HepG2 (cell line): ENCODE results near the gene UBC. TPM values are rescaled to one million over a fixed set of nuclear protein-coding genes. Genes with fewer than 3 reads are reported as not detected.

Source experiments
- ADNP ChIP-seq: sonication (generic); formaldehyde crosslinking; IDR thresholded peaks from 2 replicates; pipeline ENCODE4 v1.4.0; 2020; ENCODE audit warnings: missing genetic modification reagents
- ATF7 ChIP-seq, 2 experiments: fragments of 450-650 bp in 1 of 2; sonication (generic) in 1 of 2; formaldehyde crosslinking in 1 of 2; IDR thresholded peaks; 2 replicates each; pipeline versions ENCODE4 v1.4.0 to v1.6.1; 2016 to 2020; ENCODE audit warnings: antibody characterized with exemption in 1 of 2, mild to moderate bottlenecking in 1 of 2, missing genetic modification reagents in 1 of 2
- KLF12 ChIP-seq: sonication (generic); formaldehyde crosslinking; IDR thresholded peaks from 2 replicates; pipeline ENCODE4 v1.4.0; 2020; ENCODE audit warnings: missing genetic modification reagents, borderline replicate concordance
- NFKB2 ChIP-seq: sonication (generic); formaldehyde crosslinking; IDR thresholded peaks from 2 replicates; pipeline ENCODE4 v1.4.0; 2020; ENCODE audit warnings: missing genetic modification reagents, borderline replicate concordance
- SMAD9 ChIP-seq: sonication (generic); formaldehyde crosslinking; IDR thresholded peaks from 2 replicates; pipeline ENCODE4 v1.5.1; 2020; ENCODE audit warnings: mild to moderate bottlenecking, missing genetic modification reagents
- TBL1XR1 ChIP-seq: fragments of 150-350 bp; IDR thresholded peaks from 2 replicates; pipeline ENCODE4 v1.6.1; 2014; ENCODE audit warnings: borderline replicate concordance, low read length; ENCODE audit not compliant: partially characterized antibody
- TCF12 ChIP-seq, 2 experiments: fragments of 450-650 bp in 1 of 2; sonication (generic) in 1 of 2; formaldehyde crosslinking in 1 of 2; IDR thresholded peaks; 2 replicates each; pipeline versions ENCODE4 v1.6.1 to v1.8.0; 2017 to 2022; ENCODE audit warnings: antibody characterized with exemption in 1 of 2, mild to moderate bottlenecking in 1 of 2, missing genetic modification reagents in 1 of 2, moderate library complexity in 1 of 2
- ZNF160 ChIP-seq: sonication (generic); formaldehyde crosslinking; IDR thresholded peaks from 2 replicates; pipeline ENCODE4 v1.8.0; 2022; ENCODE audit warnings: mild to moderate bottlenecking, inconsistent platforms, missing genetic modification reagents
- ZNF20 ChIP-seq: sonication (generic); formaldehyde crosslinking; IDR thresholded peaks from 2 replicates; pipeline ENCODE4 v1.4.0; 2020; ENCODE audit warnings: mild to moderate bottlenecking, moderate library complexity, missing genetic modification reagents
- ZNF281 ChIP-seq: sonication (generic); formaldehyde crosslinking; IDR thresholded peaks from 2 replicates; pipeline ENCODE4 v1.4.0; 2020; ENCODE audit warnings: missing genetic modification reagents, borderline replicate concordance
- ZNF337 ChIP-seq: sonication (generic); formaldehyde crosslinking; IDR thresholded peaks from 2 replicates; pipeline ENCODE4 v1.5.1; 2020; ENCODE audit warnings: missing genetic modification reagents, low read depth, mild to moderate bottlenecking, borderline replicate concordance
- ZNF382 ChIP-seq: sonication (generic); formaldehyde crosslinking; IDR thresholded peaks from 2 replicates; pipeline ENCODE4 v1.5.0; 2020; ENCODE audit warnings: missing genetic modification reagents, mild to moderate bottlenecking, borderline replicate concordance
- ZNF547 ChIP-seq: sonication (generic); formaldehyde crosslinking; IDR thresholded peaks from 2 replicates; pipeline ENCODE4 v1.5.1; 2020; ENCODE audit warnings: mild to moderate bottlenecking, missing genetic modification reagents
- ZNF605 ChIP-seq: sonication (generic); formaldehyde crosslinking; IDR thresholded peaks from 2 replicates; pipeline ENCODE4 v1.8.0; 2022; ENCODE audit warnings: mild to moderate bottlenecking, missing genetic modification reagents
- ZNF644 ChIP-seq: IDR thresholded peaks from 2 replicates; pipeline ENCODE4 v1.6.1; 2016; ENCODE audit warnings: low read depth
- ZNF674 ChIP-seq: sonication (generic); formaldehyde crosslinking; IDR thresholded peaks from 2 replicates; pipeline ENCODE4 v1.5.0; 2020; ENCODE audit warnings: low read depth, mild to moderate bottlenecking, missing genetic modification reagents
- ZNF737 ChIP-seq: sonication (generic); formaldehyde crosslinking; IDR thresholded peaks from 2 replicates; pipeline ENCODE4 v1.5.0; 2020; ENCODE audit warnings: missing genetic modification reagents, mild to moderate bottlenecking, borderline replicate concordance
- polyA plus RNA-seq, 8 experiments: library from polyadenylated mRNA; depleted of rRNA in 3 of 8; stranded (reverse) in 7 of 8; unstranded in 1 of 8; fragments of >200 nt; fragmentation: Illumina TruSeq in 4 of 8; extraction: Trizol in 4 of 8; gene quantifications; 2 replicates each; pipeline versions ENCODE4 v1.2.1 to v1.2.3, GENCODE V29; 2011 to 2016; ENCODE audit warnings: low read depth in 4 of 8, missing spikeins in 1 of 8, mixed read lengths in 1 of 8; ENCODE audit not compliant: insufficient read depth in 1 of 8
- total RNA-seq, 5 experiments: library from RNA; depleted of rRNA; stranded (reverse); fragments of >200 nt; fragmentation: Illumina TruSeq; extraction: Trizol; gene quantifications; 2 replicates each; pipeline ENCODE4 v1.2.3, GENCODE V29; 2016; ENCODE audit warnings: low read depth in 1 of 5
- TF ChIP-seq, protein P1 (sequence below): sonication (generic); formaldehyde crosslinking; IDR thresholded peaks from 2 replicates; pipeline ENCODE4 v1.5.0; 2020; ENCODE audit warnings: missing genetic modification reagents
- TF ChIP-seq, protein P2 (sequence below): sonication (generic); formaldehyde crosslinking; IDR thresholded peaks from 2 replicates; pipeline ENCODE4 v1.4.0; 2020; ENCODE audit warnings: mild to moderate bottlenecking, missing genetic modification reagents
- TF ChIP-seq, protein P3 (sequence below): sonication (generic); formaldehyde crosslinking; IDR thresholded peaks from 2 replicates; pipeline ENCODE4 v1.4.0; 2020; ENCODE audit warnings: missing genetic modification reagents
- TF ChIP-seq, protein P4 (sequence below): sonication (generic); formaldehyde crosslinking; IDR thresholded peaks from 2 replicates; pipeline ENCODE4 v1.5.1; 2020; ENCODE audit warnings: missing genetic modification reagents, mild to moderate bottlenecking, borderline replicate concordance

Gene UBC
- total and polyA plus RNA-seq, 2 of the 13 experiments (the other 11 are each of a cell fraction or from before 2014, with no cell fraction given), result 805 to 1,432 TPM

DNA sequence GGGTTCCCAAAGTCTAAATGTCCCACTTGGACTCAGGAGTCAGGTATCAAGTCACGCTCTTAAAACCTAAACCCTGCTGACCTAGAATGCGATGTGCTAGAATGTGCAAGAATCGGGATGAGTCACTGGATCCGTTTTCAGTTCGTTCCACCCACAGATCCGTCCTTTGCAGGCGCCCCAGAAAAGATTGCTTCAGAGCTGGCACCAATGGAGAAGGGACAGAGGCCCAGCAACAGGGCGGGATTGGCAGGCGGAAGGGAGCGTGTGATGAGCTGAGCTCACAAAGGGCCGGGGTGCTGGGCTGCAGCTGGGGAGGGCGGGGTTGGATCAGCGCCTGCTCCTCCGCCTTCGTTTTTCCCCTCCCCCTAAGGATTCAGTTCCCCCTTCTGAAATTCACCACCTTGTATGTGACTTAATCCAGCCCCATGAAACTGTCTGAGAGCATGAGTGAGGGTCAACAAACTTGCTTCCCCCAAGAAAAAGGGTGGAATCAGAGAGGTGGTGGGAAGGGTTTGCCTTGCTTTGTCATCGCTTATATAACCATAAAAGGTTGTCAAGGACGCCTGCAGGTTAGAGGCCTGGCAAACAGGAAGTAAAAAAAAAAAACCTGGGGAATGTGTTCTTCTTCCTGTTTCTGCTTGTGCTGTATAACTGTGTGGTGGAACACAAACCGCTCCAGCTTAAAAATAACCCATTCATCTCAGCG, 2.8 kb upstream of the UBC start (continued):
- TF ChIP-seq KLF12 (CRISPR knock-in tag) (peak; percentile 90; the same call in 1 of the 2 replicates), ZNF382 (CRISPR knock-in tag) (no peak), ADNP (CRISPR knock-in tag) (no peak), TCF12 (IDR thresholded peaks at IDR 0.05) (no peak), TCF12 (CRISPR knock-in tag; IDR thresholded peaks at IDR 0.05) (no peak; the same call in 1 of the 2 replicates), ZNF337 (CRISPR knock-in tag) (no peak), ZNF674 (CRISPR knock-in tag) (no peak), NFKB2 (CRISPR knock-in tag) (no peak), ZNF605 (CRISPR knock-in tag) (peak; percentile 60; the same call in 1 of the 2 replicates), SMAD9 (CRISPR knock-in tag) (no peak; the same call in 1 of the 2 replicates), ZNF281 (peak; percentile 76; the same call in 1 of the 2 replicates), ZNF644 (CRISPR knock-in tag) (no peak), ZNF20 (0 out of 2 replicates have a peak, but pooled peaks have one; percentile 68), ATF7 (IDR thresholded peaks at IDR 0.05) (peak; percentile 58; the same call in 1 of the 2 replicates), ATF7 (CRISPR knock-in tag; IDR thresholded peaks at IDR 0.05) (peak; percentile 80; the same call in 1 of the 2 replicates), ZNF160 (CRISPR knock-in tag) (no peak), ZNF547 (CRISPR knock-in tag) (no peak), TBL1XR1 (peak; percentile 78), ZNF737 (CRISPR knock-in tag) (no peak)
- TF ChIP-seq, protein P1, sequence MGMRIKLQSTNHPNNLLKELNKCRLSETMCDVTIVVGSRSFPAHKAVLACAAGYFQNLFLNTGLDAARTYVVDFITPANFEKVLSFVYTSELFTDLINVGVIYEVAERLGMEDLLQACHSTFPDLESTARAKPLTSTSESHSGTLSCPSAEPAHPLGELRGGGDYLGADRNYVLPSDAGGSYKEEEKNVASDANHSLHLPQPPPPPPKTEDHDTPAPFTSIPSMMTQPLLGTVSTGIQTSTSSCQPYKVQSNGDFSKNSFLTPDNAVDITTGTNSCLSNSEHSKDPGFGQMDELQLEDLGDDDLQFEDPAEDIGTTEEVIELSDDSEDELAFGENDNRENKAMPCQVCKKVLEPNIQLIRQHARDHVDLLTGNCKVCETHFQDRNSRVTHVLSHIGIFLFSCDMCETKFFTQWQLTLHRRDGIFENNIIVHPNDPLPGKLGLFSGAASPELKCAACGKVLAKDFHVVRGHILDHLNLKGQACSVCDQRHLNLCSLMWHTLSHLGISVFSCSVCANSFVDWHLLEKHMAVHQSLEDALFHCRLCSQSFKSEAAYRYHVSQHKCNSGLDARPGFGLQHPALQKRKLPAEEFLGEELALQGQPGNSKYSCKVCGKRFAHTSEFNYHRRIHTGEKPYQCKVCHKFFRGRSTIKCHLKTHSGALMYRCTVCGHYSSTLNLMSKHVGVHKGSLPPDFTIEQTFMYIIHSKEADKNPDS (CRISPR knock-in tag), result no peak
- TF ChIP-seq, protein P2, sequence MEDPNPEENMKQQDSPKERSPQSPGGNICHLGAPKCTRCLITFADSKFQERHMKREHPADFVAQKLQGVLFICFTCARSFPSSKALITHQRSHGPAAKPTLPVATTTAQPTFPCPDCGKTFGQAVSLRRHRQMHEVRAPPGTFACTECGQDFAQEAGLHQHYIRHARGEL (CRISPR knock-in tag), result no peak
- TF ChIP-seq, protein P3, sequence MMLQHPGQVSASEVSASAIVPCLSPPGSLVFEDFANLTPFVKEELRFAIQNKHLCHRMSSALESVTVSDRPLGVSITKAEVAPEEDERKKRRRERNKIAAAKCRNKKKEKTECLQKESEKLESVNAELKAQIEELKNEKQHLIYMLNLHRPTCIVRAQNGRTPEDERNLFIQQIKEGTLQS (CRISPR knock-in tag), result peak; percentile 99
- TF ChIP-seq, protein P4, sequence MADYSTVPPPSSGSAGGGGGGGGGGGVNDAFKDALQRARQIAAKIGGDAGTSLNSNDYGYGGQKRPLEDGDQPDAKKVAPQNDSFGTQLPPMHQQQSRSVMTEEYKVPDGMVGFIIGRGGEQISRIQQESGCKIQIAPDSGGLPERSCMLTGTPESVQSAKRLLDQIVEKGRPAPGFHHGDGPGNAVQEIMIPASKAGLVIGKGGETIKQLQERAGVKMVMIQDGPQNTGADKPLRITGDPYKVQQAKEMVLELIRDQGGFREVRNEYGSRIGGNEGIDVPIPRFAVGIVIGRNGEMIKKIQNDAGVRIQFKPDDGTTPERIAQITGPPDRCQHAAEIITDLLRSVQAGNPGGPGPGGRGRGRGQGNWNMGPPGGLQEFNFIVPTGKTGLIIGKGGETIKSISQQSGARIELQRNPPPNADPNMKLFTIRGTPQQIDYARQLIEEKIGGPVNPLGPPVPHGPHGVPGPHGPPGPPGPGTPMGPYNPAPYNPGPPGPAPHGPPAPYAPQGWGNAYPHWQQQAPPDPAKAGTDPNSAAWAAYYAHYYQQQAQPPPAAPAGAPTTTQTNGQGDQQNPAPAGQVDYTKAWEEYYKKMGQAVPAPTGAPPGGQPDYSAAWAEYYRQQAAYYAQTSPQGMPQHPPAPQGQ (CRISPR knock-in tag), result no peak
